H7 (cell line): ENCODE data around the gene CDC34. TPM values are rescaled to one million over a fixed set of nuclear protein-coding genes. Genes with fewer than 3 reads are reported as not detected.

Experiments
- DNase-seq: peaks from one replicate; pipeline ENCODE4 v3.0.0; 2012
- H3K27me3 ChIP-seq: 2 replicates; pipeline ENCODE4 v1.6.0; 2011; ENCODE audit warnings: mild to moderate bottlenecking, low read length; ENCODE audit not compliant: control insufficient read depth, insufficient read depth
- H3K36me3 ChIP-seq: replicated peaks from 2 replicates; pipeline ENCODE4 v1.5.1; 2011; ENCODE audit warnings: low read length; ENCODE audit not compliant: control insufficient read depth, insufficient read depth
- H3K4me3 ChIP-seq: 2 replicates; pipeline ENCODE4 v1.5.1; 2011; ENCODE audit warnings: low read depth, mild to moderate bottlenecking, control low read depth, low read length, moderate library complexity; ENCODE audit not compliant: insufficient read depth
- total RNA-seq: library from RNA; depleted of rRNA; stranded (reverse); fragments of >200 nt; shearing (Covaris generic); gene quantifications from 2 replicates; pipeline ENCODE4 v1.2.3, GENCODE V29; 2014

The CDC34 gene
- total RNA-seq, 1 experiment from 2014 or later = 192 TPM

- peaks cover 4% of the 10 kb centered on the region for H3K36me3 ChIP-seq
- no peak for DNase-seq
Measured at GRCh38 chr19:575527-576506, 44.3 kb downstream of the CDC34 start.

GRCh38 chr19:576768-577438 is 45.3 kb downstream of the CDC34 start:
- H3K4me3 ChIP-seq = no peak overlapping the region
- no peak for DNase-seq

More at GRCh38 chr19:575527-576506, 44.3 kb downstream of the CDC34 start:
- Histone ChIP-seq H3K4me3 (no peak overlapping the region; the same call in 1 of the 2 replicates), H3K27me3 (no peaks in the 10 kb centered on the region)

GRCh38 chr19:577439-578392 is 46.2 kb downstream of the CDC34 start:
- DNase-seq = no peak
- Histone ChIP-seq H3K36me3 (peaks cover 11% of the 10 kb centered on the region), H3K4me3 (no peak overlapping the region), H3K27me3 (no peaks in the 10 kb centered on the region)

More at GRCh38 chr19:576768-577438, 45.3 kb downstream of the CDC34 start:
- H3K27me3 ChIP-seq = no peaks in the 10 kb centered on the region
- peaks cover 10% of the 10 kb centered on the region for H3K36me3 ChIP-seq

- DNase-seq = no peak
- H3K4me3 ChIP-seq = no peak overlapping the region
- H3K27me3 ChIP-seq = no peaks in the 10 kb centered on the region
- peaks cover 11% of the 10 kb centered on the region for H3K36me3 ChIP-seq
Measured at GRCh38 chr19:579111-579841, 47.7 kb downstream of the CDC34 start.

- Histone ChIP-seq H3K36me3 (peaks cover 11% of the 10 kb centered on the region), H3K4me3 (no peak overlapping the region)
- DNase-seq = no peak
Measured at GRCh38 chr19:579842-580155, 48.2 kb downstream of the CDC34 start.

GRCh38 chr19:580274-580835 is 48.8 kb downstream of the CDC34 start:
- DNase-seq = no peak
- no peaks in the 10 kb centered on the region for H3K27me3 ChIP-seq
- H3K36me3 ChIP-seq = peaks cover 11% of the 10 kb centered on the region
- H3K4me3 ChIP-seq = no peak overlapping the region

More at GRCh38 chr19:579842-580155, 48.2 kb downstream of the CDC34 start:
- H3K27me3 ChIP-seq = no peaks in the 10 kb centered on the region

GRCh38 chr19:581399-582111 is 50.0 kb downstream of the CDC34 start:
- no peaks in the 10 kb centered on the region for H3K27me3 ChIP-seq
- no peak for DNase-seq
- H3K36me3 ChIP-seq = peaks cover 11% of the 10 kb centered on the region
- no peak overlapping the region for H3K4me3 ChIP-seq

GRCh38 chr19:582497-583197 is 51.1 kb downstream of the CDC34 start:
- no peak overlapping the region for H3K4me3 ChIP-seq
- H3K36me3 ChIP-seq = peaks cover 9% of the 10 kb centered on the region
- no peaks in the 10 kb centered on the region for H3K27me3 ChIP-seq
- no peak for DNase-seq

- H3K27me3 ChIP-seq = peaks cover 3% of the 10 kb centered on the region; the same call in 1 of the 2 replicates
- no peak for DNase-seq
- H3K4me3 ChIP-seq = no peak overlapping the region
- peaks cover 9% of the 10 kb centered on the region for H3K36me3 ChIP-seq
Measured at GRCh38 chr19:583198-583967, 51.8 kb downstream of the CDC34 start.

- DNase-seq = no peak
- no peak overlapping the region for H3K4me3 ChIP-seq
- H3K27me3 ChIP-seq = peaks cover 8% of the 10 kb centered on the region
Measured at GRCh38 chr19:583968-584239, 52.3 kb downstream of the CDC34 start.

GRCh38 chr19:584240-585001 is 52.9 kb downstream of the CDC34 start:
- Histone ChIP-seq H3K4me3 (no peak overlapping the region), H3K27me3 (peaks cover 13% of the 10 kb centered on the region), H3K36me3 (peaks cover 9% of the 10 kb centered on the region)
- peak; percentile 98 for DNase-seq

More at GRCh38 chr19:583968-584239, 52.3 kb downstream of the CDC34 start:
- peaks cover 9% of the 10 kb centered on the region for H3K36me3 ChIP-seq
